ENCODE data around the gene IBTK.
A peak's percentile ranks its signal among the peaks of the same experiment; 100 is the strongest.
"Not testable (repeated sequence)": the region's sequence is repeated elsewhere in the genome, so short reads cannot be mapped to it uniquely, and the experiment has no call there.

The IBTK gene

GRCh38 chr6:82247505-82248272 is at the start of gene IBTK:
IBTK (minus strand) TSS chr6:82247744; CDS start chr6:82240486, 7,258 bp downstream.
- DNase-seq, result peak; percentile 83 to 91

- DNase-seq, result no peak
Measured at GRCh38 chr6:82283771-82284410, 36.3 kb upstream of the IBTK start.

GRCh38 chr6:82281550-82281949 is 34.0 kb upstream of the IBTK start:
- DNase-seq, result not testable (repeated sequence)

GRCh38 chr6:82277686-82278085 is 30.1 kb upstream of the IBTK start:
- no peak for DNase-seq

- no peak for DNase-seq
Measured at GRCh38 chr6:82275686-82276085, 28.1 kb upstream of the IBTK start.

- no peak for DNase-seq
Measured at GRCh38 chr6:82273295-82273694, 25.8 kb upstream of the IBTK start.

- DNase-seq, result peak; percentile 40 to 47
Measured at GRCh38 chr6:82270881-82271635, 23.5 kb upstream of the IBTK start.

GRCh38 chr6:82268301-82268846 is 20.8 kb upstream of the IBTK start:
- DNase-seq, result peak in 1 of 2 experiments; percentile 37

GRCh38 chr6:82264824-82265223 is 17.3 kb upstream of the IBTK start:
- DNase-seq, result no peak

GRCh38 chr6:82264321-82264720 is 16.8 kb upstream of the IBTK start:
- DNase-seq, result no peak

- DNase-seq, result no peak
Measured at GRCh38 chr6:82263916-82264315, 16.4 kb upstream of the IBTK start.

GRCh38 chr6:82260997-82261732 is 13.6 kb upstream of the IBTK start:
- no peak for DNase-seq

- no peak for DNase-seq
Measured at GRCh38 chr6:82259389-82259788, 11.8 kb upstream of the IBTK start.

GRCh38 chr6:82257088-82257774 is 9.7 kb upstream of the IBTK start:
- no peak for DNase-seq

GRCh38 chr6:82254722-82255121 is 7.2 kb upstream of the IBTK start:
- DNase-seq, result not testable (repeated sequence)

GRCh38 chr6:82251942-82252341 is 4.4 kb upstream of the IBTK start:
- peak; percentile 22 to 46 for DNase-seq

- no peak for DNase-seq
Measured at GRCh38 chr6:82249381-82250253, 2.1 kb upstream of the IBTK start.

- DNase-seq, result no peak
Measured at GRCh38 chr6:82248273-82248735, 760 bp upstream of the IBTK start.

- DNase-seq, result peak in 1 of 2 experiments; percentile 55
Measured at GRCh38 chr6:82246802-82247504, 591 bp downstream of the IBTK start.

GRCh38 chr6:82246370-82246769 is 1.2 kb downstream of the IBTK start:
- DNase-seq, result no peak

Measured in NCI-H2081 (cell line).